D341Med (cell line): Measurements from ENCODE around the gene TAS2R13.

Source experiments
- DNase-seq: peaks from one replicate; pipeline ENCODE4 v3.0.0; 2012; ENCODE audit warnings: low spot score

The TAS2R13 gene

GRCh38 chr12:10867381-10867780 is 42.0 kb downstream of the TAS2R13 start:
- no peak for DNase-seq

GRCh38 chr12:10863512-10864218 is 45.7 kb downstream of the TAS2R13 start:
- no peak for DNase-seq

- DNase-seq, result no peak
These were observed 48.0 kb downstream of the TAS2R13 start for GRCh38 chr12:10861366-10861765.
